GM19238 (cell line): ENCODE measurements around the gene ANKRD23.
"Not testable (repeated sequence)": the region's sequence is repeated elsewhere in the genome, so short reads cannot be mapped to it uniquely, and the experiment has no call there.

Source experiments
- DNase-seq: peaks from one replicate; pipeline ENCODE4 v3.0.0; 2011; ENCODE audit warnings: low spot score; ENCODE audit not compliant: insufficient read length

Gene ANKRD23

GRCh38 chr2:96800061-96801004, 43.5 kb downstream of the ANKRD23 start:
- no peak for DNase-seq

GRCh38 chr2:96799623-96799935, 44.2 kb downstream of the ANKRD23 start:
- DNase-seq: no peak

- DNase-seq: no peak
These were observed 44.8 kb downstream of the ANKRD23 start for GRCh38 chr2:96798733-96799622.

- DNase-seq: no peak
These were observed 46.7 kb downstream of the ANKRD23 start for GRCh38 chr2:96797066-96797625.

- not testable (repeated sequence) for DNase-seq
These were observed 47.3 kb downstream of the ANKRD23 start for GRCh38 chr2:96796497-96796896.

GRCh38 chr2:96795076-96795475, 48.7 kb downstream of the ANKRD23 start:
- no peak for DNase-seq

GRCh38 chr2:96792772-96793749, 50.8 kb downstream of the ANKRD23 start:
- DNase-seq: no peak

GRCh38 chr2:96789245-96789617, 54.6 kb downstream of the ANKRD23 start:
- DNase-seq: no peak

- DNase-seq: no peak
These were observed 55.2 kb downstream of the ANKRD23 start for GRCh38 chr2:96788442-96789244.
